HEK293 (cell line): ENCODE measurements around the gene CEACAM20.
A peak's percentile ranks its signal among the peaks of the same experiment; 100 is the strongest.
"Not testable (repeated sequence)": the region's sequence is repeated elsewhere in the genome, so short reads cannot be mapped to it uniquely, and the experiment has no call there.

Experiments
- CTCF ChIA-PET: fragments of 350-600 bp; formaldehyde crosslinking; extraction: SDS; loops from one replicate; lab custom pipeline; 2021; ENCODE audit warnings: antibody characterized with exemption; lab: Yijun Ruan, JAX
- POLR2A ChIA-PET: fragments of 300-600 bp; formaldehyde crosslinking; extraction: SDS; loops from one replicate; lab custom pipeline; 2020; ENCODE audit warnings: antibody characterized with exemption, inconsistent platforms; lab: Yijun Ruan, JAX
- H3K27ac ChIP-seq: fragments of 200-500 bp; sonication (Bioruptor generic); 2 replicates; pipeline ENCODE4 v1.5.1; 2014; ENCODE audit warnings: low read depth, low read length, control low read depth, inconsistent platforms; ENCODE audit errors: extremely low read depth
- H3K36me3 ChIP-seq, 2 experiments: fragments of 200-500 bp in 1 of 2; sonication (Bioruptor generic) in 1 of 2; 1 replicate in 1 of 2; 2 replicates in 1 of 2; pipeline ENCODE4 v1.5.1; 2014 to 2017; ENCODE audit warnings: inconsistent platforms in 2 of 2, low read length in 2 of 2; ENCODE audit not compliant: control insufficient read depth in 2 of 2, insufficient read depth in 1 of 2
- H3K4me1 ChIP-seq: fragments of 200-500 bp; sonication (Bioruptor generic); 2 replicates; pipeline ENCODE4 v1.5.1; 2014; ENCODE audit warnings: mild to moderate bottlenecking, low read length, inconsistent platforms; ENCODE audit not compliant: control insufficient read depth, insufficient read depth
- H3K4me3 ChIP-seq: 2 replicates; pipeline ENCODE4 v1.5.1; 2011; ENCODE audit warnings: low read depth, mild to moderate bottlenecking, control low read depth, low read length, moderate library complexity
- H3K9me3 ChIP-seq: fragments of 200-500 bp; sonication (Bioruptor generic); 2 replicates; pipeline ENCODE4 v1.5.1; 2014; ENCODE audit warnings: low read depth, low read length, inconsistent platforms; ENCODE audit not compliant: control insufficient read depth, insufficient read depth
- EGR2 ChIP-seq: fragments of 450-650 bp; formaldehyde crosslinking; IDR thresholded peaks from 2 replicates; pipeline ENCODE4 v1.5.1; 2016; ENCODE audit warnings: low read depth, missing biosample characterization, missing genetic modification characterization
- ZFHX2 ChIP-seq: fragments of 450-650 bp; formaldehyde crosslinking; conservative IDR thresholded peaks from 2 replicates; pipeline ENCODE4 v1.5.1; 2016; ENCODE audit warnings: missing biosample characterization, missing genetic modification characterization
- ZNF10 ChIP-seq: fragments of 450-650 bp; formaldehyde crosslinking; IDR thresholded peaks from 2 replicates; pipeline ENCODE4 v1.5.1; 2017; ENCODE audit warnings: missing biosample characterization, missing genetic modification characterization
- ZNF140 ChIP-seq: fragments of 450-650 bp; formaldehyde crosslinking; IDR thresholded peaks from 2 replicates; pipeline ENCODE4 v1.5.1; 2016; ENCODE audit warnings: missing biosample characterization, missing genetic modification characterization
- ZNF2 ChIP-seq: fragments of 450-650 bp; formaldehyde crosslinking; IDR thresholded peaks from 2 replicates; pipeline ENCODE4 v1.5.1; 2016; ENCODE audit warnings: missing biosample characterization, missing genetic modification characterization
- ZNF202 ChIP-seq: fragments of 450-650 bp; formaldehyde crosslinking; IDR thresholded peaks from 2 replicates; pipeline ENCODE4 v1.5.1; 2016; ENCODE audit warnings: missing biosample characterization, missing genetic modification characterization, borderline replicate concordance
- ZNF354C ChIP-seq: fragments of 450-650 bp; formaldehyde crosslinking; IDR thresholded peaks from 2 replicates; pipeline ENCODE4 v1.5.1; 2016; ENCODE audit warnings: missing biosample characterization, missing genetic modification characterization, low read depth, borderline replicate concordance
- ZNF366 ChIP-seq: fragments of 450-650 bp; formaldehyde crosslinking; conservative IDR thresholded peaks from 2 replicates; pipeline ENCODE4 v1.5.1; 2016; ENCODE audit warnings: missing biosample characterization, missing genetic modification characterization
- ZNF37A ChIP-seq: fragments of 450-650 bp; IDR thresholded peaks from 2 replicates; pipeline ENCODE4 v1.5.1; 2018; ENCODE audit warnings: missing biosample characterization, missing genetic modification characterization
- ZNF560 ChIP-seq: fragments of 450-650 bp; formaldehyde crosslinking; IDR thresholded peaks from 2 replicates; pipeline ENCODE4 v1.5.1; 2017; ENCODE audit warnings: missing biosample characterization, missing genetic modification characterization, borderline replicate concordance
- ZNF660 ChIP-seq: fragments of 450-650 bp; IDR thresholded peaks from 2 replicates; pipeline ENCODE4 v1.5.1; 2018; ENCODE audit warnings: missing biosample characterization, mild to moderate bottlenecking, missing genetic modification characterization
- ZNF747 ChIP-seq: fragments of 450-650 bp; formaldehyde crosslinking; IDR thresholded peaks from 2 replicates; pipeline ENCODE4 v1.5.1; 2016; ENCODE audit warnings: missing biosample characterization, missing genetic modification characterization
- TF ChIP-seq, protein P1 (sequence below): fragments of 450-650 bp; formaldehyde crosslinking; IDR thresholded peaks from 2 replicates; pipeline ENCODE4; 2016; ENCODE audit warnings: missing biosample characterization, missing genetic modification characterization
- TF ChIP-seq, protein P2 (sequence below): fragments of 450-650 bp; formaldehyde crosslinking; IDR thresholded peaks from 2 replicates; pipeline ENCODE4 v1.5.1; 2016; ENCODE audit warnings: missing biosample characterization, missing genetic modification characterization
- TF ChIP-seq, protein P3 (sequence below): fragments of 450-650 bp; formaldehyde crosslinking; IDR thresholded peaks from 2 replicates; pipeline ENCODE4 v1.5.1; 2016; ENCODE audit warnings: missing biosample characterization, missing genetic modification characterization

CEACAM20 gene

DNA sequence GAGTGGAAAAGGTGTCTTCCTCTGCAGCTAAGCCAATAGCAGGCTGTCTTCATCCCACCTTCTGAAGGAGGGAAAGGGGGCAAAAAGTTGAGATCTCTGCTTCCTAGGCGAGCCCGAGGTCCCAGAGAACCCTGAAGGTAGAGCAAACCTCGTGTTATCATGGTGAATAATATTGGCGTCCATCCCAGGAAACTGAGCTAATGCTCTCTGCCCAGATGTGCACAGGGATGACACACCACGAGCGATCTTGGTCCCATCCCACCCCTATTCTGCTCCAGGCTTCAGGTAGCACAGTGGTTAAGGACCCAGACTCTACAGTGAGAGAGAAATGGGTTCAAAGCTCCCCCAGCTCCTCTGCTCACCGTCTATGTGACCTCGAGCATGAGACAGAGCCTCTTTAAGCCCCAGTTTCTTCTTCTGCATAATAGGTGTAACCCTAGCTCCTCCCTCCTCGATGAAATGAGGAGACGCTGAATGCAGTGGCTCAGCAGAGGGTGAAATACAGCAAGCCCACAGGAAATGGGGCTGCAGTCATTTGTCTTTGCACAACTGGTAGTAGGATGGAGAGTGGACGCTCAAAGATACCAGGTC lies 9.9 kb upstream of the CEACAM20 start:
- POLR2A ChIA-PET, result no interaction called here

DNA sequence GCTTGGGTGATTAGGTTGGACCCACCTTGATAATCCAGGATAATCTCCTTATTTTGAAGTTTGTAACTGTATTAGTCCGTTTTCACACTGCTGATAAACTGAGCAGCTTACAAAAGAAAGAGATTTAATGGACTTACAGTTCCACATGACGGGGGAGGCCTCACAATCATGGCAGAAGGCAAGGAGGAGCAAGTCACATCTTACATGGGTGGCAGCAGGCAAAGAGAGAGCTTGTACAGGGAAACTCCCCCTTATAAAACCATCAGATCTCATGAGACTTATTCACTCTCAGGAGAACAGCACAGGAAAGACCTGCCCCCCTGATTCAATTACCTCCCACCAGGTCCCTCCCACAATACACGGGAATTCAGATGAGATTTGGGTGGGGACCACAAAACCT lies 5.9 kb upstream of the CEACAM20 start:
- H3K36me3 ChIP-seq, H3K4me3 ChIP-seq, H3K9me3 ChIP-seq, H3K4me1 ChIP-seq, CTCF ChIA-PET, H3K27ac ChIP-seq: not testable (repeated sequence)
- POLR2A ChIA-PET, result interaction anchor here (0.9 kb wide), 1 partner anchor 13 kb away, joined by 3 read pairs; no protein-coding TSS in a partner anchor

More for the DNA sequence above, 9.9 kb upstream of the CEACAM20 start:
- H3K9me3 ChIP-seq, result no peaks in the 10 kb centered on the region
- no peak overlapping the region for H3K27ac ChIP-seq
- TF ChIP-seq, protein P1, sequence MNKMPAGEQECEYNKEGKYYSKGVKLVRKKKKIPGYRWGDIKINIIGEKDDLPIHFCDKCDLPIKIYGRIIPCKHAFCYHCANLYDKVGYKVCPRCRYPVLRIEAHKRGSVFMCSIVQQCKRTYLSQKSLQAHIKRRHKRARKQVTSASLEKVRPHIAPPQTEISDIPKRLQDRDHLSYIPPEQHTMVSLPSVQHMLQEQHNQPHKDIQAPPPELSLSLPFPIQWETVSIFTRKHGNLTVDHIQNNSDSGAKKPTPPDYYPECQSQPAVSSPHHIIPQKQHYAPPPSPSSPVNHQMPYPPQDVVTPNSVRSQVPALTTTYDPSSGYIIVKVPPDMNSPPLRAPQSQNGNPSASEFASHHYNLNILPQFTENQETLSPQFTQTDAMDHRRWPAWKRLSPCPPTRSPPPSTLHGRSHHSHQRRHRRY (tag by site-specific recombination), result no peak
- TF ChIP-seq, protein P2, sequence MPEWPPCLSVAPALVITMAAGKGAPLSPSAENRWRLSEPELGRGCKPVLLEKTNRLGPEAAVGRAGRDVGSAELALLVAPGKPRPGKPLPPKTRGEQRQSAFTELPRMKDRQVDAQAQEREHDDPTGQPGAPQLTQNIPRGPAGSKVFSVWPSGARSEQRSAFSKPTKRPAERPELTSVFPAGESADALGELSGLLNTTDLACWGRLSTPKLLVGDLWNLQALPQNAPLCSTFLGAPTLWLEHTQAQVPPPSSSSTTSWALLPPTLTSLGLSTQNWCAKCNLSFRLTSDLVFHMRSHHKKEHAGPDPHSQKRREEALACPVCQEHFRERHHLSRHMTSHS (tag by site-specific recombination), result no peak
- TF ChIP-seq, all 188 proteins: peak for 0
- Histone ChIP-seq H3K4me3 (no peak overlapping the region), H3K4me1 (no peaks in the 10 kb centered on the region), H3K36me3 (no peaks in the 10 kb centered on the region)
- CTCF ChIA-PET, result interaction anchor here (0.6 to 1.0 kb wide), 4 partner anchors 32 to 263 kb away, joined by 3 to 4 read pairs (median 4); partner anchors contain the start of gene ZNF180

DNA sequence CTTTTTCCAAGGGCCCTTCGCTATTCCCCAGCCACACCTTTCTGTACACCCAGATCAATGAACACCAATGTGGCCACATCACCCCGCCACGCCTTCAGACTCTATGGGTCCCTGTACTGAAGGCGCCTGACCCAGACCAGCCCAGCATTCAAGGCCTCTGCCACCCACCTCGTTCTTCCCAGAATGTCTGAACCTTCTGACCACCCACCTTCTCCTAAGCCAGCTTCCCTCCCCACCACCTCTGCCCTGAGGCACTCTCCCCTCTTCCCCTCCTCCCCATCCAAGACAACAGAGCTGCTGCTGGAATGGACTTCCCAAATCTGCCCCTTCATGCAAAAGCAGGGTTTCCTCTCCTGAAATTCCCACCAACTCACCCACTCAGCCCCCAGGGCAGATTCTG lies 3.3 kb upstream of the CEACAM20 start:
- CTCF ChIA-PET, result no interaction called here
- Histone ChIP-seq H3K27ac (no peak overlapping the region), H3K9me3 (no peaks in the 10 kb centered on the region), H3K36me3 (no peaks in the 10 kb centered on the region), H3K4me1 (no peaks in the 10 kb centered on the region), H3K4me3 (no peak overlapping the region)
- POLR2A ChIA-PET, result no interaction called here
- TF ChIP-seq ZFHX2 (tag by site-specific recombination) (peak; percentile 38; the same call in 1 of the 2 replicates), EGR2 (tag by site-specific recombination) (peak; percentile 62; the same call in 1 of the 2 replicates), ZNF366 (tag by site-specific recombination) (0 out of 2 replicates have a peak, but pooled peaks have one; percentile 2), ZNF2 (no peak), ZNF354C (tag by site-specific recombination) (no peak)
- TF ChIP-seq, protein P2 (tag by site-specific recombination), result no peak

DNA sequence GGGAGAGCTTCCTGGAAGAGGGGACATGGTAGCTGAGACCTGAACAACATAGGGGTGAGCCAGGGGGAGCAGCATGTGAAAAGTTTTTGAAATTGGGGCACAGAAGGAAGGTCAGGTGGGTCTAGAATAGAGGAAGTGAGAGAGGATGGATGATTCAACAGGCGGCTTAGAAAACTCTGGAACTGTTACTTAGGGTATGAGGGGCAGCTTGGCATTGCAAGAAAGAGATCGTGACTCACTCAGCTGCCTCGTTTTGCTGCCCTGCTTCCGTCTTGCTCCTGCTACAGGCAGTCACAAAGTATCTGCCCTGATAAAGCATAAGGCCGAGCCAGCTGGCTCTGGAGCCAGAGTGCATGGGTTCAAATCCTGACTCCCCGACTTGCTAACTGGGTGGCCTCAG lies 1.3 kb upstream of the CEACAM20 start:
- ChIA-PET CTCF (no interaction called here), POLR2A (no interaction called here)
- Histone ChIP-seq H3K9me3 (no peaks in the 10 kb centered on the region), H3K4me3 (no peak overlapping the region), H3K27ac (no peak overlapping the region), H3K36me3 (no peaks in the 10 kb centered on the region), H3K4me1 (no peaks in the 10 kb centered on the region)
- TF ChIP-seq ZNF660 (tag by site-specific recombination) (no peak), ZNF747 (tag by site-specific recombination) (no peak), ZNF560 (tag by site-specific recombination) (no peak)

DNA sequence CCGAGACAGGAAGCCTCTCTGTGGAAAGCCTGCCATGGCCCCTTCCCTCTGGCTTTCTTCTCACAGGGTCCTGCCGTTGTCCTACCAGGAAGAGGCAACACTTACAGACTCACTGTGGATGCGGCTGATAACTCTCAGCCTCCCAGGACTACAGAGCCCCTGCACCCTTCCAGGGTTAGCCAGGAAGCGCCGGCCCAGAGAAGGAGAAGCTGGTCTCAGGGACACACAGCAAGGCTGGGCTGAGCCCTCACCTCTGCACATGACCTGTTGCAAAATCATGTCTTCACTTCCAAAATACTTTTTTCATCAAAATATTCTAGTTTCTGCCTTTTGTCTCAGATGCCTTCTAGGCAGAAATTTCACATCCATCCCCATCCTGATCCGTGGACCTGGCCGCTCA lies 1.9 kb downstream of the CEACAM20 start:
- Histone ChIP-seq H3K4me3 (no peak overlapping the region), H3K27ac (no peak overlapping the region), H3K4me1 (no peaks in the 10 kb centered on the region), H3K9me3 (no peaks in the 10 kb centered on the region), H3K36me3 (no peaks in the 10 kb centered on the region)
- CTCF ChIA-PET, result no interaction called here
- POLR2A ChIA-PET, result no interaction called here
- TF ChIP-seq ZNF202 (tag by site-specific recombination), result no peak
- no peak for TF ChIP-seq ZNF37A (tag by site-specific recombination)
- TF ChIP-seq, protein P3, sequence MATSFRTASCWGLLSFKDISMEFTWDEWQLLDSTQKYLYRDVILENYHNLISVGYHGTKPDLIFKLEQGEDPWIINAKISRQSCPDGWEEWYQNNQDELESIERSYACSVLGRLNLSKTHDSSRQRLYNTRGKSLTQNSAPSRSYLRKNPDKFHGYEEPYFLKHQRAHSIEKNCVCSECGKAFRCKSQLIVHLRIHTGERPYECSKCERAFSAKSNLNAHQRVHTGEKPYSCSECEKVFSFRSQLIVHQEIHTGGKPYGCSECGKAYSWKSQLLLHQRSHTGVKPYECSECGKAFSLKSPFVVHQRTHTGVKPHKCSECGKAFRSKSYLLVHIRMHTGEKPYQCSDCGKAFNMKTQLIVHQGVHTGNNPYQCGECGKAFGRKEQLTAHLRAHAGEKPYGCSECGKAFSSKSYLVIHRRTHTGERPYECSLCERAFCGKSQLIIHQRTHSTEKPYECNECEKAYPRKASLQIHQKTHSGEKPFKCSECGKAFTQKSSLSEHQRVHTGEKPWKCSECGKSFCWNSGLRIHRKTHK (tag by site-specific recombination), result no peak
- TF ChIP-seq ZNF140 (tag by site-specific recombination), result no peak
- no peak for TF ChIP-seq ZNF10 (tag by site-specific recombination)
